Medulla oblongata (tissue), 1 donor: Measurements from ENCODE around the gene CD276.
A peak's percentile ranks its signal among the peaks of the same experiment; 100 is the strongest.
"Not testable (repeated sequence)": the region's sequence is repeated elsewhere in the genome, so short reads cannot be mapped to it uniquely, and the experiment has no call there.

Experiments
- DNase-seq: peaks from one replicate; pipeline ENCODE4 v3.0.0-alpha.2; 2015; ENCODE audit errors: extremely low spot score

CD276 gene

GRCh38 chr15:73683777-73684580, at the start of gene CD276:
Gene CD276, plus strand, starts transcription at chr15:73684383. Its CDS starts 15,257 bp downstream, at chr15:73699640.
- peak; percentile 76 for DNase-seq

GRCh38 chr15:73637527-73637926, 46.7 kb upstream of the CD276 start:
- no peak for DNase-seq

- DNase-seq, result not testable (repeated sequence)
Measured at GRCh38 chr15:73639464-73639863, 44.7 kb upstream of the CD276 start.

GRCh38 chr15:73647259-73648013, 36.7 kb upstream of the CD276 start:
- DNase-seq, result no peak

GRCh38 chr15:73648014-73648295, 36.2 kb upstream of the CD276 start:
- DNase-seq, result no peak

- no peak for DNase-seq
Measured at GRCh38 chr15:73650416-73651126, 33.6 kb upstream of the CD276 start.

- DNase-seq, result no peak
Measured at GRCh38 chr15:73654659-73655058, 29.5 kb upstream of the CD276 start.

- no peak for DNase-seq
Measured at GRCh38 chr15:73655724-73656123, 28.5 kb upstream of the CD276 start.

- no peak for DNase-seq
Measured at GRCh38 chr15:73658645-73659044, 25.5 kb upstream of the CD276 start.

GRCh38 chr15:73660455-73660854, 23.7 kb upstream of the CD276 start:
- DNase-seq, result no peak

GRCh38 chr15:73674587-73674986, 9.6 kb upstream of the CD276 start:
- DNase-seq, result no peak

GRCh38 chr15:73677146-73677607, 7.0 kb upstream of the CD276 start:
- DNase-seq, result peak; percentile 51

- no peak for DNase-seq
Measured at GRCh38 chr15:73677733-73678132, 6.5 kb upstream of the CD276 start.

GRCh38 chr15:73678498-73678897, 5.7 kb upstream of the CD276 start:
- DNase-seq, result no peak

- no peak for DNase-seq
Measured at GRCh38 chr15:73679180-73679579, 5.0 kb upstream of the CD276 start.

- DNase-seq, result no peak
Measured at GRCh38 chr15:73679964-73680363, 4.2 kb upstream of the CD276 start.

- DNase-seq, result no peak
Measured at GRCh38 chr15:73680549-73680948, 3.6 kb upstream of the CD276 start.

- no peak for DNase-seq
Measured at GRCh38 chr15:73681063-73681462, 3.1 kb upstream of the CD276 start.

GRCh38 chr15:73681856-73682599, 2.2 kb upstream of the CD276 start:
- no peak for DNase-seq

GRCh38 chr15:73682600-73683090, 1.5 kb upstream of the CD276 start:
- no peak for DNase-seq

- no peak for DNase-seq
Measured at GRCh38 chr15:73683257-73683776, 866 bp upstream of the CD276 start.
